SH-SY5Y (cell line): Measurements from ENCODE around the gene PILRA.

Source experiments
- GATA2 ChIP-seq: IDR thresholded peaks from 2 replicates; pipeline ENCODE4 v1.6.1; 2011; ENCODE audit warnings: mild to moderate bottlenecking, low read depth, low read length
- GATA3 ChIP-seq: IDR thresholded peaks from 2 replicates; pipeline ENCODE4 v1.6.1; 2011; ENCODE audit warnings: low read depth, mild to moderate bottlenecking, low read length, moderate library complexity

DNA sequence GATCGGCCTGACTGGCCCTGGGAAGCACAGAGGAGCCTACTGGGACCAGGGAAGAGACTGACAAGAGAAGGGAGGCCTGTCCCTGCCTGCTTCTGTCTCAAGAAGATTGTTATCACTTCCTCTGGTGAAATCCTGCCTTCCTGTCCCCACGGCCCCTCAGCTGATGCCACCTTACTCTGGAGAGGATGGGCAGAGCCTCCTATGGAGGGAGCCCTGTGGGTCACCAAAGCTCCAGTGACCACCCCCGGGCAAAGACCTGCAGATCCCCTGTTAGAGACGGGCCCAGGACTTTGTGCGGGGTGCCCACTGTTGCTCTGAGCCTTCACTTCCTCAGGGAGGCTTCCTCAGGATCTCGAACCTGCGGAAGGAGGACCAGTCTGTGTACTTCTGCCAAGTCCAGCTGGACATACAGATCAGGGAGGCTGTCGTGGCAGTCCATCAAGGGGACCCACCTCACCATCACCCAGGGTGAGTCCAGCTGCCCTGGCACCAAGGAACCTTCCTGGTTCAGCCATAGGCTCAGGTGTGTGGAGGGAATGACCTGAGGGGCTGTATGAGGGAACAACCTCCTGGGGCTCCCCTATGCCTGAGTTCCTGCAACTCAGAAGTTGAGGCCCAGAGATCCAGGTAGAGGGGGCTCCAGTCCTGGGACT, 16.7 kb upstream of the PILRA start:
- TF ChIP-seq GATA2 (no peak), GATA3 (no peak)
